Lung (tissue), 12 donors: Measurements from ENCODE around the gene TMEM121B. TPM values are rescaled to one million over a fixed set of nuclear protein-coding genes. Genes with fewer than 3 reads are reported as not detected.

ENCODE experiments used
- ATAC-seq: fragments of 200-7000 bp; cut with Tn5 transposase; one replicate; pipeline ENCODE4 v1.9.1; 2020; ENCODE audit warnings: moderate number of reproducible peaks; ENCODE audit not compliant: insufficient read depth, low FRiP score
- DNase-seq, 3 donors: peaks; one replicate each; pipeline ENCODE4 v3.0.0-alpha.2; 2013 to 2017
- H3K27ac ChIP-seq, 2 donors: one replicate each; pipeline ENCODE4 v1.5.1; 2013; ENCODE audit warnings: mild to moderate bottlenecking in 2 of 2, moderate library complexity in 2 of 2, control low read depth in 1 of 2, inconsistent platforms in 1 of 2, low read depth in 1 of 2, low read length in 1 of 2
- H3K27me3 ChIP-seq, 3 donors: one replicate each; pipeline ENCODE4 v1.5.1; 2013; ENCODE audit warnings: low read length in 2 of 3; ENCODE audit not compliant: control insufficient read depth in 3 of 3, insufficient read depth in 3 of 3
- H3K36me3 ChIP-seq, 4 donors: one replicate each; pipeline ENCODE4 v1.5.1; 2013; ENCODE audit warnings: low read length in 4 of 4, mild to moderate bottlenecking in 1 of 4, moderate library complexity in 1 of 4; ENCODE audit not compliant: control insufficient read depth in 4 of 4, insufficient read depth in 4 of 4
- H3K4me1 ChIP-seq, 5 donors: one replicate each; pipeline ENCODE4 v1.5.1; 2013; ENCODE audit warnings: low read length in 5 of 5, mild to moderate bottlenecking in 2 of 5, moderate library complexity in 1 of 5; ENCODE audit not compliant: control insufficient read depth in 5 of 5, insufficient read depth in 5 of 5
- H3K4me3 ChIP-seq: one replicate; pipeline ENCODE4 v1.5.1; 2013; ENCODE audit warnings: mild to moderate bottlenecking, control low read depth, moderate library complexity
- H3K9ac ChIP-seq, 2 donors: one replicate each; pipeline ENCODE4 v1.5.1; 2013; ENCODE audit warnings: low read length in 2 of 2, control low read depth in 1 of 2; ENCODE audit not compliant: insufficient read depth in 1 of 2
- H3K9me3 ChIP-seq, 4 donors: one replicate each; pipeline ENCODE4 v1.5.1; 2013; ENCODE audit warnings: low read length in 3 of 4, mild to moderate bottlenecking in 1 of 4, moderate library complexity in 1 of 4; ENCODE audit not compliant: control insufficient read depth in 4 of 4, insufficient read depth in 3 of 4
- WGBS, 2 donors: extraction: QIAGEN DNeasy Blood & Tissue Kit; methylation state at CpG; one replicate each; pipeline ENCODE4 v1.1.7; 2013; 5-methylcytosine and 5-hydroxymethylcytosine counted together
- polyA plus RNA-seq, 2 donors: library from polyadenylated mRNA; stranded (reverse); fragments of 200-250 nt; gene quantifications; one replicate each; pipeline ENCODE4 v1.2.1, GENCODE V29; 2013
- total RNA-seq, 2 donors: library from RNA; depleted of rRNA in 1 of 2; stranded (reverse); fragments of >200 nt in 1 of 2; gene quantifications; one replicate each; pipeline ENCODE4 v1.2.1, GENCODE V29; 2014 to 2021
- TF ChIP-seq, protein P1 (sequence below): IDR thresholded peaks from 2 replicates; pipeline ENCODE4 v1.5.1; 2012; ENCODE audit warnings: mild to moderate bottlenecking; ENCODE audit errors: control extremely low read depth, extremely low read depth
- donor health status: control.
- donor health status: control.
- donor health status: Bipolar disorder and iron deficiency.
- donor health status: healthy.
- donor health status: DM: yes; HTN: yes; CAD: no.

Gene TMEM121B
- total and polyA plus RNA-seq, 4 donors = 0.26 to 1.4 (median 0.56) TPM

DNA sequence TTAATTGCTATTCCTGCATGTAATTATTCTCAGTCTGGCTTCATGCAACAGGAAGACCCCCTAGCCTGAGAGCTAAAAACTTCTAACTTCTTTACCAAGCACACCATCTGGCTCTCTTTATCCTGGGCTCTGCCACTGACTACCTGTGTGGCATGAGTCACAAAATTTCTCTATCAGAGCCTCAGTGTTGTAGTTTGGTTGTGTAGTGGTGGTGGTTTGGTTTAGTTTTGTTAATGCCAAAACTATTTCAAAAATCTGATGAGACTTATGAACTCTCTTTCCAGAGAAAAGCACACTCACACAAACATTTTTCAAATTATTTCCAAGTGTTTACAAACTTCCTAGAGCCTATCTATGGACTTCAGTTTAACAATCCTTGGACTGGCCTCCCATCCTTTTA, 43.9 kb downstream of the TMEM121B start:
- H3K9ac ChIP-seq = no peak overlapping the region
- no peaks in the 10 kb centered on the region for H3K36me3 ChIP-seq
- ATAC-seq (no peak), DNase-seq (no peak)
- TF ChIP-seq, protein P1, sequence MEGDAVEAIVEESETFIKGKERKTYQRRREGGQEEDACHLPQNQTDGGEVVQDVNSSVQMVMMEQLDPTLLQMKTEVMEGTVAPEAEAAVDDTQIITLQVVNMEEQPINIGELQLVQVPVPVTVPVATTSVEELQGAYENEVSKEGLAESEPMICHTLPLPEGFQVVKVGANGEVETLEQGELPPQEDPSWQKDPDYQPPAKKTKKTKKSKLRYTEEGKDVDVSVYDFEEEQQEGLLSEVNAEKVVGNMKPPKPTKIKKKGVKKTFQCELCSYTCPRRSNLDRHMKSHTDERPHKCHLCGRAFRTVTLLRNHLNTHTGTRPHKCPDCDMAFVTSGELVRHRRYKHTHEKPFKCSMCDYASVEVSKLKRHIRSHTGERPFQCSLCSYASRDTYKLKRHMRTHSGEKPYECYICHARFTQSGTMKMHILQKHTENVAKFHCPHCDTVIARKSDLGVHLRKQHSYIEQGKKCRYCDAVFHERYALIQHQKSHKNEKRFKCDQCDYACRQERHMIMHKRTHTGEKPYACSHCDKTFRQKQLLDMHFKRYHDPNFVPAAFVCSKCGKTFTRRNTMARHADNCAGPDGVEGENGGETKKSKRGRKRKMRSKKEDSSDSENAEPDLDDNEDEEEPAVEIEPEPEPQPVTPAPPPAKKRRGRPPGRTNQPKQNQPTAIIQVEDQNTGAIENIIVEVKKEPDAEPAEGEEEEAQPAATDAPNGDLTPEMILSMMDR = no peak
- H3K4me3 ChIP-seq = no peak overlapping the region
- no peaks in the 10 kb centered on the region for H3K9me3 ChIP-seq
- H3K27me3 ChIP-seq = no peaks in the 10 kb centered on the region
- H3K27ac ChIP-seq = no peak overlapping the region
- H3K4me1 ChIP-seq = no peaks in the 10 kb centered on the region

- no peak for DNase-seq
- Histone ChIP-seq H3K4me1 (no peaks in the 10 kb centered on the region), H3K27me3 (no peaks in the 10 kb centered on the region), H3K4me3 (no peak overlapping the region), H3K27ac (no peak overlapping the region), H3K9me3 (no peaks in the 10 kb centered on the region), H3K9ac (no peak overlapping the region), H3K36me3 (no peaks in the 10 kb centered on the region)
- no peak for ATAC-seq
- TF ChIP-seq, protein P1 = no peak
Measured at GRCh38 chr22:17074648-17075002, 46.5 kb downstream of the TMEM121B start.

GRCh38 chr22:17072877-17073276, 48.3 kb downstream of the TMEM121B start:
- no peak overlapping the region for H3K9ac ChIP-seq
- 80 to 89% methylated on average over 1 of the region's 1 CpG for WGBS, 2 donors
- DNase-seq (no peak), ATAC-seq (no peak)
- TF ChIP-seq, protein P1 = no peak
- no peaks in the 10 kb centered on the region for H3K36me3 ChIP-seq
- no peaks in the 10 kb centered on the region for H3K4me1 ChIP-seq
- no peak overlapping the region for H3K4me3 ChIP-seq
- no peaks in the 10 kb centered on the region for H3K9me3 ChIP-seq
- no peak overlapping the region for H3K27ac ChIP-seq
- H3K27me3 ChIP-seq = no peaks in the 10 kb centered on the region

Other genes with a start within 250 kb of the TMEM121B start
- gene GAB4, start 113.1 kb downstream of the TMEM121B start, total RNA-seq = not detected
- not detected for gene GAB4, start 113.1 kb downstream of the TMEM121B start, polyA plus RNA-seq
- gene IL17RA, start 36.4 kb downstream of the TMEM121B start, total RNA-seq = 10 to 100 TPM; 11.5 to 45.1 TPM
- gene IL17RA, start 36.4 kb downstream of the TMEM121B start, polyA plus RNA-seq = 10 to 100 TPM in 1 of 2 donors, 1 to 10 TPM in 1; 9.0 to 33.7 TPM
- 10 to 100 TPM; 16.7 to 35.8 TPM for gene HDHD5, start 37.9 kb upstream of the TMEM121B start, total RNA-seq
- 10 to 100 TPM; 19.8 to 49.2 TPM for gene HDHD5, start 37.9 kb upstream of the TMEM121B start, polyA plus RNA-seq
- gene ADA2, start 98.1 kb upstream of the TMEM121B start, total RNA-seq = 10 to 100 TPM; 26.1 to 40.5 TPM
- 10 to 100 TPM; 34.1 to 42.9 TPM for gene ADA2, start 98.1 kb upstream of the TMEM121B start, polyA plus RNA-seq
- gene CECR2, start 248.1 kb upstream of the TMEM121B start, total RNA-seq = 10 to 100 TPM; 12.5 to 14.5 TPM
- 1 to 10 TPM; 1.1 to 3.0 TPM for gene CECR2, start 248.1 kb upstream of the TMEM121B start, polyA plus RNA-seq